ENCODE results near the gene CDK18. TPM values are rescaled to one million over a fixed set of nuclear protein-coding genes. Genes with fewer than 3 reads are reported as not detected.

The CDK18 gene
- total and polyA plus RNA-seq, 2 of the 8 experiments (the other 6 are each of a cell fraction or from before 2014, with no cell fraction given): 31.2 to 44.0 TPM

DNA sequence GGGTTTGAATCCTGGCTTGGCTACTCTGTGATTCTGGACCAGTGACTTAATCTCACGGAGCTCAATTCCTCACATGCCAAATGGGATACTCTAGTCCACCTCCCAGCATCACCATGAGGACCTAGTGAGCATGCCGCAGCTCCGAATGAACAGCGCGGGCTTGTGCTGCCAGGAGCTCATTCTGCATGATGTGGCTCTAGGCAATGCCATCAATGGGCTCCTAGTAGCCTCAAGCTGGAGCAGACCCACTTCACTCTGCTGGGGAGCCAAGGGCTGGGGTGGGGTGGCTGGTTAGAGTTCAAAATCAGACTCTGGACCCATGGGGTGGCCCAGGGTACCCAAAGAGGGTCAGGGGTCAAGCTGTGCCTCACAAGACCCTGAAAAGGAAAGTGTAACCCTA, 41.5 kb downstream of the CDK18 start:
- POLR2A ChIA-PET (ENCODE audit: partially characterized antibody): interaction anchor here (4.9 kb wide), 1 partner anchor 11 kb away, joined by 27 read pairs; no protein-coding TSS in a partner anchor
- CTCF ChIA-PET (ENCODE audit: partially characterized antibody): interaction anchor here (0.7 to 5.9 kb wide), 6 partner anchors 16 to 197 kb away, joined by 3 to 39 read pairs (median 4); no protein-coding TSS in a partner anchor
- no peak for TF ChIP-seq NANOG (IDR thresholded peaks at IDR 0.05; ENCODE audit: insufficient read depth, low read depth, low read length, poor library complexity, severe bottlenecking)
- no peak for TF ChIP-seq POLR2AphosphoS5 (IDR thresholded peaks at IDR 0.05; ENCODE audit: low read depth, low read length)
- TF ChIP-seq RNF2 (IDR thresholded peaks at IDR 0.05; ENCODE audit: borderline replicate concordance, low read depth, low read length, missing control alignments, poor library complexity, severe bottlenecking): no peak
- no peak for TF ChIP-seq KDM5A (IDR thresholded peaks at IDR 0.05; ENCODE audit: low read length)
- TF ChIP-seq JUND (IDR thresholded peaks at IDR 0.05; ENCODE audit: low read length): no peak
- no peak for TF ChIP-seq RBBP5 (IDR thresholded peaks at IDR 0.05; ENCODE audit: borderline replicate concordance, low read depth, low read length)
- TF ChIP-seq SAP30 (IDR thresholded peaks at IDR 0.05; ENCODE audit: insufficient read depth, insufficient replicate concordance, low read length): no peak
- TF ChIP-seq EZH2 (IDR thresholded peaks at IDR 0.05; ENCODE audit: low read depth, low read length, severe bottlenecking): no peak
- no peak for TF ChIP-seq RAD21 (IDR thresholded peaks at IDR 0.05 in 1 of 2, conservative IDR thresholded peaks at IDR 0.05 in 1 of 2; ENCODE audit: low read depth in 2 of 2, low read length in 2 of 2)
- TF ChIP-seq, protein P1, sequence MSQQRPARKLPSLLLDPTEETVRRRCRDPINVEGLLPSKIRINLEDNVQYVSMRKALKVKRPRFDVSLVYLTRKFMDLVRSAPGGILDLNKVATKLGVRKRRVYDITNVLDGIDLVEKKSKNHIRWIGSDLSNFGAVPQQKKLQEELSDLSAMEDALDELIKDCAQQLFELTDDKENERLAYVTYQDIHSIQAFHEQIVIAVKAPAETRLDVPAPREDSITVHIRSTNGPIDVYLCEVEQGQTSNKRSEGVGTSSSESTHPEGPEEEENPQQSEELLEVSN (IDR thresholded peaks at IDR 0.05): no peak
- TF ChIP-seq EGR1 (IDR thresholded peaks at IDR 0.05; ENCODE audit: borderline replicate concordance, low read depth, low read length): no peak
- TF ChIP-seq TEAD4 (IDR thresholded peaks at IDR 0.05; ENCODE audit: low read depth, low read length): no peak

More for the DNA sequence above, 41.5 kb downstream of the CDK18 start:
- H3K79me1 ChIP-seq (ENCODE audit: low read depth, low read length): no peaks in the 10 kb centered on the region
- no peak overlapping the region for H2BK15ac ChIP-seq (ENCODE audit: low read length)
- DNase-seq (ENCODE audit: low read depth in 1 of 2, low spot score in 2 of 2) (peak in 1 of 2 experiments; percentile 44), FAIRE-seq (no peak)
- no peak overlapping the region for H4K91ac ChIP-seq (replicated peaks; ENCODE audit: insufficient read length, low read length)
- H3K4me3 ChIP-seq (ENCODE audit: extremely low read depth in 1 of 4, insufficient read depth in 2 of 4, low read depth in 3 of 4, low read length in 4 of 4): no peak overlapping the region
- no peak overlapping the region for H3K4ac ChIP-seq (replicated peaks; ENCODE audit: insufficient read length, low read depth, low read length)
- peaks cover 0 to 4% of the 10 kb centered on the region in 2 experiments; a peak in 1 of 4 replicates for H3K9me3 ChIP-seq (ENCODE audit: insufficient read depth in 2 of 2, low read depth in 1 of 2, low read length in 1 of 2)
- no peaks in the 10 kb centered on the region for H4K20me1 ChIP-seq (replicated peaks in 1 of 2; ENCODE audit: control insufficient read depth in 1 of 2, insufficient read depth in 2 of 2, low read length in 2 of 2)
- no peak overlapping the region for H2AFZ ChIP-seq (ENCODE audit: low read length)
- H3K79me2 ChIP-seq (ENCODE audit: control insufficient read depth in 1 of 2, insufficient read depth in 2 of 2, low read length in 2 of 2): no peaks in the 10 kb centered on the region
- no peak overlapping the region for H3K14ac ChIP-seq (ENCODE audit: insufficient read length)
- H3K23ac ChIP-seq (ENCODE audit: insufficient read length): no peak overlapping the region
- H3K27ac ChIP-seq (ENCODE audit: low read depth, low read length): no peak overlapping the region
- H3K18ac ChIP-seq (ENCODE audit: extremely low read depth, low read length): no peak overlapping the region
- H4K5ac ChIP-seq (ENCODE audit: insufficient read length, low read depth, low read length): no peak overlapping the region
- H3K36me3 ChIP-seq (ENCODE audit: control insufficient read depth in 2 of 4, insufficient read depth in 4 of 4, low read length in 3 of 4): no peaks in the 10 kb centered on the region
- peaks cover 0 to 14% (median 7%) of the 10 kb centered on the region in 4 experiments; a peak in 5 of 7 replicates for H3K4me1 ChIP-seq (replicated peaks in 1 of 4; ENCODE audit: control insufficient read depth in 3 of 4, insufficient read depth in 4 of 4, low read length in 3 of 4)
- H4K8ac ChIP-seq (ENCODE audit: extremely low read depth, insufficient read depth, low read length): no peak overlapping the region
- 97% methylated on average over 5 of the region's 5 CpGs; no CpG with 5 or more reads in 1 of the 2 experiments for WGBS, 2 experiments (ENCODE audit: extremely low coverage in 1 of 2, insufficient coverage in 1 of 2, insufficient read length in 1 of 2, insufficient replicate concordance in 2 of 2, low coverage in 1 of 2, low lambda C conversion rate in 2 of 2, missing lambda C conversion rate in 1 of 2)
- no peak overlapping the region for H3K56ac ChIP-seq (replicated peaks; ENCODE audit: insufficient read length, low read depth, low read length)
- H3K27me3 ChIP-seq (replicated peaks in 1 of 4; ENCODE audit: control insufficient read depth in 3 of 4, extremely low read depth in 1 of 4, insufficient read depth in 3 of 4, low read length in 3 of 4): peaks cover 0 to 26% (median 11%) of the 10 kb centered on the region in 4 experiments; a peak in 5 of 7 replicates
- H2BK12ac ChIP-seq (ENCODE audit: low read depth, low read length): no peak overlapping the region; the same call in 1 of the 2 replicates
- H2AK5ac ChIP-seq (ENCODE audit: low read depth, low read length): no peak overlapping the region
- no peak overlapping the region for H3K9ac ChIP-seq (replicated peaks in 1 of 4; ENCODE audit: extremely low read depth in 1 of 4, low read depth in 3 of 4, low read length in 3 of 4)
- H2BK120ac ChIP-seq (replicated peaks; ENCODE audit: low read depth, low read length): no peak overlapping the region
- no peak overlapping the region for H2BK20ac ChIP-seq (ENCODE audit: low read length)
- no peak overlapping the region for H3K4me2 ChIP-seq (ENCODE audit: insufficient read depth in 1 of 2, low read depth in 2 of 2, low read length in 2 of 2)
- 0 out of 2 replicates have a peak, but pooled peaks cover 4% of the 10 kb centered on the region for H3K23me2 ChIP-seq (ENCODE audit: low read depth, low read length)
- H2BK5ac ChIP-seq (ENCODE audit: low read depth, low read length): no peak overlapping the region
